BLaER1 treated with 17β-estradiol and CSF1 and Interleukin-3, amounts not matched to agents 10 nM and 100 nM (cell line): ENCODE data around the gene CLASRP.
A peak's percentile ranks its signal among the peaks of the same experiment; 100 is the strongest.

Source experiments
- H3K27ac ChIP-seq, 11 experiments: shearing (Covaris generic); formaldehyde crosslinking; 2 replicates each; pipeline ENCODE4 v1.8.1; 2022
- H3K27me3 ChIP-seq, 11 experiments: shearing (Covaris generic); formaldehyde crosslinking; 2 replicates each; pipeline ENCODE4 v1.8.1; 2022
- H3K36me3 ChIP-seq, 11 experiments: shearing (Covaris generic); formaldehyde crosslinking; 2 replicates each; pipeline ENCODE4 v1.8.1; 2022
- H3K4me1 ChIP-seq, 10 experiments: shearing (Covaris generic); formaldehyde crosslinking; 2 replicates each; pipeline ENCODE4 v1.8.1; 2022
- H3K4me2 ChIP-seq, 11 experiments: shearing (Covaris generic); formaldehyde crosslinking; 2 replicates each; pipeline ENCODE4 v1.8.1; 2022
- H3K4me3 ChIP-seq, 10 experiments: shearing (Covaris generic); formaldehyde crosslinking; 2 replicates each; pipeline ENCODE4 v1.8.1; 2022
- H3K9ac ChIP-seq, 11 experiments: shearing (Covaris generic); formaldehyde crosslinking; 2 replicates each; pipeline ENCODE4 v1.8.1; 2022
- H3K9me3 ChIP-seq, 11 experiments: shearing (Covaris generic); formaldehyde crosslinking; replicated peaks in 1 of 11; 2 replicates each; pipeline ENCODE4 v1.8.1; 2022
- H4K20me1 ChIP-seq, 11 experiments: shearing (Covaris generic); formaldehyde crosslinking; 2 replicates each; pipeline ENCODE4 v1.8.1; 2022
- Cebpa-rat ChIP-seq, 11 experiments: shearing (Covaris generic); IDR thresholded peaks; 2 replicates each; pipeline ENCODE4 v1.8.1; 2022

Gene CLASRP

GRCh38 chr19:45066921-45067661, 28.2 kb downstream of the CLASRP start:
- Histone ChIP-seq H3K9me3 (no peaks in the 10 kb centered on the region), H3K9ac (peak overlapping the region in 3 of 11 experiments; percentile 4 to 30 (median 9); a peak in 3 of 22 replicates), H3K36me3 (peaks cover 92 to 98% (median 95%) of the 10 kb centered on the region in 11 experiments), H4K20me1 (peaks cover 43 to 94% (median 73%) of the 10 kb centered on the region in 11 experiments; a peak in 21 of 22 replicates), H3K4me3 (no peak overlapping the region), H3K4me2 (no peak overlapping the region), H3K27me3 (no peaks in the 10 kb centered on the region), H3K4me1 (peaks cover 0 to 8% (median 0%) of the 10 kb centered on the region in 10 experiments; a peak in 4 of 20 replicates), H3K27ac (no peak overlapping the region)
- TF ChIP-seq Cebpa-rat (IDR thresholded peaks at IDR 0.05): no peak

DNA sequence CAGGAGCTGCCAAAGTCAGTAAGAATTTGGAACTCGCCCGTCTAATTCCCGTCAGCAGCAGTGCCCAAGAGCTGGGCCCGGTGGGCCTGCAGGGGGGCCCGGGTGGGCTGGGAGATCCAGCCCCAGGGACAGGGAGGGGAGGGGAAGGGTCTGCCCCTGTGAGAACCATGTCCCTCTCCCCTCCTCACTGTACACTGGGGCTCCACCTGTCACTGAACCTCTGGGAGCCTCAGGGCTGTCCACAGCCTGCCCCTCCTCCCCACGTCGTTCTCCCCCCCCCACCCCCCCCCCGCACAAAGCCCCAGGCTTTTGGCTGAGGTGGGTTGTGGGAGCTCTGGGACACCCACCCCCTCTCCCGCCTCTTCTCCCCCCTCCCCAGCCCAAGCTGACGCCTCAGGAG, 29.2 kb downstream of the CLASRP start:
- H3K4me3 ChIP-seq: no peak overlapping the region
- H3K36me3 ChIP-seq: peaks cover 92 to 98% (median 95%) of the 10 kb centered on the region in 11 experiments
- peaks cover 0 to 10% (median 1%) of the 10 kb centered on the region in 10 experiments; a peak in 8 of 20 replicates for H3K4me1 ChIP-seq
- no peak overlapping the region for H3K4me2 ChIP-seq
- TF ChIP-seq Cebpa-rat (IDR thresholded peaks at IDR 0.05): no peak
- H4K20me1 ChIP-seq: peaks cover 44 to 98% (median 82%) of the 10 kb centered on the region in 11 experiments; a peak in 21 of 22 replicates
- H3K27me3 ChIP-seq: no peaks in the 10 kb centered on the region
- no peak overlapping the region for H3K9ac ChIP-seq
- H3K27ac ChIP-seq: no peak overlapping the region
- no peaks in the 10 kb centered on the region for H3K9me3 ChIP-seq

DNA sequence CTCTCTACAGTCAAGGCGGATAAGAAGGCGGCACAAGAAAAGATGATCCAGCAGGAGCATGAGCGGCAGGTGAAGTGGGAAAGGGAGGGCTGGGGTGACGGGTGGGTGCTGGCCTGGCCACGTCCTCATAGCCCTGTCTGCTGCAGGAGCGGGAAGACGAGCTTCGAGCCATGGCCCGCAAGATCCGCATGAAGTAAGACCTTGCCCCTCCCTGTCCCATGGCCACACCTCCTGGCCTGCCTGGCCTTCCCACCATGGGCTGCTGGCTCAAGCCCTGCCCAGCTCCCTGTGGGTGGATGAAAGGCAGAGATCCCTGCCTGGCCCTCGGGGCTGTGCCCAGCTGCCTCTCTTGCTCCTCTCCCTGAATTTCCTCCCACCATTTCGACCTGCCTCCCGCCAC, 30.2 kb downstream of the CLASRP start:
- no peak for TF ChIP-seq Cebpa-rat (IDR thresholded peaks at IDR 0.05)
- Histone ChIP-seq H3K9me3 (no peaks in the 10 kb centered on the region), H3K27ac (no peak overlapping the region), H3K4me1 (peaks cover 0 to 18% (median 10%) of the 10 kb centered on the region in 10 experiments; a peak in 18 of 20 replicates), H3K36me3 (peaks cover 85 to 98% (median 95%) of the 10 kb centered on the region in 11 experiments), H3K4me2 (no peak overlapping the region), H3K4me3 (no peak overlapping the region), H3K9ac (peak overlapping the region in 2 of 11 experiments; percentile 19 to 45; a peak in 2 of 22 replicates), H4K20me1 (peaks cover 39 to 98% (median 86%) of the 10 kb centered on the region in 11 experiments; a peak in 21 of 22 replicates), H3K27me3 (no peaks in the 10 kb centered on the region)

DNA sequence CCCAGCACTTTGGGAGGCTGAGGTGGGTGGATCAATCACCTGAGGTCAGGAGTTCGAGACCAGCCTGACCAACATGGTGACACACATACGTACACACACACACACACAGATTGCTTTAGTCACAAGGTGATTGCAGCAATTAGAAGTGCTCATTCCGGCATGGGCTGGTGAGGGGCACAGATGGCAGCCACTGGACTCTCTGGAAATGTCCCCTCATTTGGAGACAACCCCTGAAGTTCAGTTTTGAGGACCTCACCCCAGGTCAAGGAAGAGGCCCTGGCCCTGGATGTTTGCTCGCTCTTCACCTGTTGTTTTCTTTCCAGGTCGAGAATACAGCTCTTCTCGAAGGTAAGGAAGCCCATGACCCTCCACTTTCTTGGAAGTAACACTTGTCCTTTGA, 31.4 kb downstream of the CLASRP start:
- Histone ChIP-seq H3K9me3 (no peaks in the 10 kb centered on the region), H3K9ac (peak overlapping the region in 2 of 11 experiments; percentile 18 to 22; a peak in 2 of 22 replicates), H3K27ac (peak overlapping the region in 1 of 11 experiments; percentile 13; a peak in 1 of 22 replicates), H3K27me3 (no peaks in the 10 kb centered on the region), H3K4me1 (peaks cover 8 to 29% (median 21%) of the 10 kb centered on the region in 10 experiments), H4K20me1 (peaks cover 43 to 98% (median 92%) of the 10 kb centered on the region in 11 experiments; a peak in 21 of 22 replicates), H3K4me3 (no peak overlapping the region), H3K4me2 (no peak overlapping the region; a peak in 1 of 22 replicates), H3K36me3 (peaks cover 73 to 93% (median 89%) of the 10 kb centered on the region in 11 experiments)
- TF ChIP-seq Cebpa-rat (IDR thresholded peaks at IDR 0.05): no peak

DNA sequence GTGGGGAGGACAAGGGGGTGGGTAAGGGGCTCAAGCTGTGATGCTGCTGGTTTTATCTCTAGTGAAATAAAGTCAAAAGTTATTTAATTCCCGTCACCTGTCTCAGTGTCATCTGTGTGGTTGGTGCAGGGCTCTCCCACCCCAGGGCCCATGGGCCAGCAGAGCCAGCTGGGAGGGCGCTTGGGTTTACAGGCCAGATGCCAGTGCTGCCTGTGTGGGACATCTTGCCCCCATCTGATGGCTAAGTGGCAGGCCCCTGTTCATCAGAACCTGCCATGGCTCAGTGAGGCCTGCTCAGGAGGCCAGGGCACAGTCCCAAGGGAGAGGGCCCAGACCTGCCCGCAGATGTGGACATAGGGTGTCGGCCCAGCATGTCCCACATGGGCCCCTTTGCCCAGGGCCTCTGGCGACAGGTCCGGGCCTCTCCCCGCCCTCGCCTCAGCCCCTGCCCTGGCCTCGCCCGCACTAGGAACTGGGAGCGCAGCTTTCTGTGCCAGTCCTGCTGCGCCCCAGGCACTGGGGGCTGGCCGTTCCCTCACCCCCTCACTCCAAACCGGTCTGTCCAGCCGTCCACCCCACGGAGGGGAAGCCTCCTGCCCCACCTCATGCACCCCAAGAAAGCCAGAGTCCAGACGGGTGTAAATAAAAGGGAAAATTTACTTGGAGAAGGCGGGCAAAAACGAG, 32.2 kb downstream of the CLASRP start:
- Histone ChIP-seq H3K27me3 (no peaks in the 10 kb centered on the region), H3K4me3 (no peak overlapping the region), H3K4me2 (no peak overlapping the region), H4K20me1 (peaks cover 36 to 93% (median 86%) of the 10 kb centered on the region in 11 experiments; a peak in 21 of 22 replicates), H3K9ac (peak overlapping the region in 1 of 11 experiments; percentile 50; a peak in 2 of 22 replicates), H3K36me3 (peaks cover 66 to 85% (median 81%) of the 10 kb centered on the region in 11 experiments), H3K27ac (no peak overlapping the region), H3K9me3 (no peaks in the 10 kb centered on the region), H3K4me1 (peaks cover 8 to 29% (median 21%) of the 10 kb centered on the region in 10 experiments)
- no peak for TF ChIP-seq Cebpa-rat (IDR thresholded peaks at IDR 0.05)

DNA sequence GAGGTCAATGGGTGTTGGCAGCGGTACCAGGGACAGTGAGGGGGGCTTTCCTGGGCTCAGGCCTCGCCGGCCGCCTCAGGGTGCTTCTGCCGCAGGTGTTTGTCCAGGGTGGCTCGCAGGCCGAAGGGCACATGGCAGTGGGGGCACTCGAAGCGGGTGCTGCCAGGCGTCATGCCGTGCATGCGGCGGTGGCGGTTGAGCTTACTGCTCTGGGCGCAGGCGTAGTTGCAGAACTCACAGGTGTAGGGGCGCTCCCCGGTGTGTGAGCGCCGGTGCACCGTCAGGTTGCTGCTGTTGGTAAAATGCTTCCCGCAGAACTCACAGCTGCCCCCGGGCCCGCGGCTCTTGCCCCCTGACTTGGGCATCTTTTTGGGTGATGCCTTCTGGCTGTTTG, 32.7 kb downstream of the CLASRP start:
- H3K27me3 ChIP-seq: no peaks in the 10 kb centered on the region
- no peak overlapping the region for H3K27ac ChIP-seq
- peaks cover 61 to 79% (median 76%) of the 10 kb centered on the region in 11 experiments for H3K36me3 ChIP-seq
- no peak overlapping the region for H3K9ac ChIP-seq
- H3K4me1 ChIP-seq: peaks cover 9 to 31% (median 23%) of the 10 kb centered on the region in 10 experiments
- no peak overlapping the region for H3K4me2 ChIP-seq
- peaks cover 35 to 89% (median 82%) of the 10 kb centered on the region in 11 experiments; a peak in 21 of 22 replicates for H4K20me1 ChIP-seq
- TF ChIP-seq Cebpa-rat (IDR thresholded peaks at IDR 0.05): no peak
- no peak overlapping the region for H3K4me3 ChIP-seq
- no peaks in the 10 kb centered on the region for H3K9me3 ChIP-seq

DNA sequence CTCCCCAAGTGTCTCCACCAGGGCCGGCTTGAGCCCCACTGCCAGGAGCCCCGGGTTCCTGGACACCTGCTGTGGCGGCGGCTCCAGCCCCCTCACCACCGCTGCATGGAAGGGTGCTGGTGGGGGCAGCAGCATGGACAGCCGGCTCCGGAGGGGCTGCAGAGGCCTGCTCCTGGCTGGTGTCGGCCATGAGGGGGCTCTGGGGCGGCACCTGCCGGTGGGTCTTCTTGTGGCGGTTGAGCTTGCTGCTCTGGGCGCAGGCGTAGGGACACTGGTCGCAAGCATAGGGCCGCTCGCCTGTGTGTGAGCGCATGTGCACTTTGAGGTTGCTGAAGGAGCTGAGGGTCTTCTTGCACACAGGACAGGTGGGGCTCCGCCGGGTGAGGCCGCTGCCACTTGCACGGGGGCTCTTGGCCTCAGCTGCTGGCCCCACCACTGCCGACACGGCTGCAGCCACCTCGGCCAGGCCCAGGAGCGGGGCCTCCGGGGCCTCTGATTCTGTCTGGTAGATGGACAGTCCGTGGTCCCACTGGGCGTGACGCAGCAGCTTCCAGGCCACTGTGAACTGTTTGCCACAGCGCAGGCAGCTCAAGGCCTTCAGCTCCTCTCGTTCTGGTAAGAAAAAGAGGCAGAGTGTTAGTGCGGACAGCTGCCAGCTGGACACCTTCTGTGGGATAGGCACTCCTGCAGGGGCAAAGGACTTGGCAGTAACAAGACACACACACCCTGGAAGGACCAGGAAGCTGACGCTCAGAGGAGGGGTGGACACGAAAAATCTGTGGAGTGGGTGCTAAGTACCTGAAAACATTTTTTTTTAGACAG, 33.3 kb downstream of the CLASRP start:
- Histone ChIP-seq H3K4me2 (no peak overlapping the region), H4K20me1 (peaks cover 28 to 83% (median 75%) of the 10 kb centered on the region in 11 experiments; a peak in 21 of 22 replicates), H3K9me3 (no peaks in the 10 kb centered on the region), H3K4me1 (peaks cover 15 to 37% (median 29%) of the 10 kb centered on the region in 10 experiments), H3K27me3 (no peaks in the 10 kb centered on the region), H3K9ac (peak overlapping the region in 3 of 11 experiments; percentile 1 to 43 (median 37); a peak in 3 of 22 replicates), H3K36me3 (peaks cover 55 to 73% (median 70%) of the 10 kb centered on the region in 11 experiments), H3K4me3 (no peak overlapping the region), H3K27ac (no peak overlapping the region)
- TF ChIP-seq Cebpa-rat (IDR thresholded peaks at IDR 0.05): no peak

- Histone ChIP-seq H3K4me1 (peaks cover 34 to 56% (median 47%) of the 10 kb centered on the region in 10 experiments), H3K4me3 (peak overlapping the region; percentile 81 to 94 (median 86))
These were observed 36.0 kb downstream of the CLASRP start for GRCh38 chr19:45074744-45075300.

More at GRCh38 chr19:45074744-45075300, 36.0 kb downstream of the CLASRP start:
- Histone ChIP-seq H3K27me3 (no peaks in the 10 kb centered on the region), H3K27ac (peak overlapping the region; percentile 36 to 83 (median 75); a peak in 20 of 22 replicates), H3K36me3 (peaks cover 31 to 50% (median 48%) of the 10 kb centered on the region in 11 experiments), H3K9ac (peak overlapping the region; percentile 65 to 91 (median 73)), H3K4me2 (peak overlapping the region; percentile 81 to 98 (median 93)), H4K20me1 (peaks cover 21 to 62% (median 54%) of the 10 kb centered on the region in 11 experiments; a peak in 21 of 22 replicates), H3K9me3 (no peaks in the 10 kb centered on the region)
- TF ChIP-seq Cebpa-rat (IDR thresholded peaks at IDR 0.05): no peak
